GM04504 (cell line): ENCODE measurements around the gene MARCHF9.

ENCODE experiments used
- DNase-seq: peaks from one replicate; pipeline ENCODE4 v3.0.0-alpha.2; 2012; ENCODE audit warnings: low read depth

Gene MARCHF9

GRCh38 chr12:57796996-57797395 is 42.1 kb downstream of the MARCHF9 start:
- DNase-seq, result no peak

GRCh38 chr12:57797933-57798332 is 43.0 kb downstream of the MARCHF9 start:
- DNase-seq, result no peak

GRCh38 chr12:57800965-57801364 is 46.1 kb downstream of the MARCHF9 start:
- DNase-seq, result no peak

DNA sequence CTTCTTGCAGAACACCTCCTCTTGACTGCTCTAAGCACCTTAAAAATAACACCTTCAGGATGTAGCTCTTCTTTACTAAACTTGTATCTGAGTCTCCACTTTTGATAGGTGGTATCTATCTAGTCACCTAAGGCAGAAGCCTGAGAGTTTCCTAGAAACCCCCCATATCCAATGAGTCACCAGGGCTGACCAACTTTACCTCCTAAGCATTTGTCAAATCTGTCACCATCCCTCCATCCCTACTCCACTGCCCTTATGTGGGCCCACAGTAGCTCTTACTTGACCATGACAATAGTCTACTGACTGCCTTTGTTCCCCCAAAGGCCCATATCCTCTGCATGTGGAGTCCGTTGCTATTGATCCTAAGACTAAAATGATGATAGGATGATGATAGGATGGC is 47.7 kb downstream of the MARCHF9 start:
- DNase-seq, result no peak

GRCh38 chr12:57803319-57803893 is 48.5 kb downstream of the MARCHF9 start:
- DNase-seq, result no peak

DNA sequence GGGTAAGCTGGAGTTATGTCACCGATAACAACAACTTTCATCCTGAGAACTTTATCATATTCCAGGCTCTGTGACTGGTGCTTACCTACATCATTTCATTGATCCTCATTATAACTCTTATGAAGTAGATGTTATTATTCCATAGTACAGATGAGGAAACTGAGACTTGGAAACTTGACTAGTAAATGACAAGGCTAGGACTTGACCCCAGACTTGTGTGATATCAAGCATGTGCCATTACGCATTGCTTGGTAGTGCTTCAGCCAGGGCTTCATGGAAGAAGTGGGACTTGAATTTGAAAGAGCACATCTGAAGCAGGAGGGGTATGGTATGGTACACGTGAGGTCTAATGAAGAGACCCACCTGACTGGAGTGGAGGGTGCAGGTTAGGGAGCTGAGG is 51.8 kb downstream of the MARCHF9 start:
- no peak for DNase-seq

DNA sequence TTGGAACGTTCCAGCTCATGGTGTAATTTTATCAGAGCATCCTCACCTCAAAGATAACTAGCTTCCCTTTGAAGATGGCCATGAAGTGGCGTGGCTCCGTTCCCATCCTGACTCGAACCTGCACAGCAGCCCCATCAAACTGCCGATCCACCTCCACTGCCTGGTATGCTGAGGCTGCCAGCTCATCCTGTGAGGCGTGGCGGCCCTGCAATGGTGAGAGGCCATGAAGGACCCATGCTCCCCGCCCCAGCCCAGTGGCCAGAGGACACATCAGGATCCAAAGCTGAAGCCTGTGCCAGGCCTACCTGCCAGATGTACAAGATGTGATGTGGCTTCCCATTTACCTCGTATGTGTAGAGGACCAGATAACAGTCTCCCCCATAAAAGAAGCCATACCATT is 52.4 kb downstream of the MARCHF9 start:
- no peak for DNase-seq

GRCh38 chr12:57808351-57808750 is 53.4 kb downstream of the MARCHF9 start:
- DNase-seq, result no peak

GRCh38 chr12:57809425-57809824 is 54.5 kb downstream of the MARCHF9 start:
- DNase-seq, result no peak
